ENCODE data around the gene BRCA1. TPM values are rescaled to one million over a fixed set of nuclear protein-coding genes. Genes with fewer than 3 reads are reported as not detected.
"Not testable (repeated sequence)": the region's sequence is repeated elsewhere in the genome, so short reads cannot be mapped to it uniquely, and the experiment has no call there.

Gene BRCA1
- total and polyA plus RNA-seq, 4 experiments from 2014 or later: 1.1 to 6.0 (median 3.0) TPM

DNA sequence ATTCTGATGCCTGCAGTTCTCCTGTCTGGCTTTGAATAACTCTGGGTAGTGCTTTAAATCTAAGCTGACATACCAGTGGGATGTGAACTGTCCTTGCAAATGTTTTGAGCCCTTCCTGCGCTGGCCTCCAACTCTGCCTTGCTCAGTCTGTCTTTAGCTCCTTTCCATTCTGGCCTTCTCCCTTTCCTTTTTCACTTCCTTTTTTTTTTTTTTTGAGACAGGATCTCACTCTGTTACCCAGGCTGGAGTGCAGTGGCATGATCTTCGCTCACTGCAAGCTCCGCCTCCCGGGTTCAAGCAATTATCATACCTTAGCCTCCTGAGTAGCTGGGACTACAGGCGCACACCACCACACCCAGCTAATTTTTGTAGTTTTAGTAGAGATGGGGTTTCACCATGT lies 8.3 kb upstream of the BRCA1 start:
- CTCF ChIA-PET (ENCODE audit: partially characterized antibody): interaction anchor here (1.6 kb wide), 1 partner anchor 201 kb away, joined by 3 read pairs; no protein-coding TSS in a partner anchor
- H3K27me3 Mint-ChIP-seq; H3K27ac ChIP-seq (ENCODE audit: low read depth, low read length); DNase-seq; H3K9me3 ChIP-seq (ENCODE audit: control insufficient read depth in 1 of 2, low read length in 2 of 2); H3K4me3 Mint-ChIP-seq; H3K4me1 ChIP-seq (ENCODE audit: insufficient read depth, low read length); H3K27me3 ChIP-seq (ENCODE audit: insufficient read depth, low read length); H3K9me3 Mint-ChIP-seq; H3K36me3 ChIP-seq (ENCODE audit: insufficient read depth, low read length); intact Hi-C loops (cut with micrococcal nuclease); H3K4me3 ChIP-seq (ENCODE audit: low read length in 2 of 2): not testable (repeated sequence)
- H3K36me3 Mint-ChIP-seq: peaks cover 15 to 28% of the 10 kb centered on the region in 2 donors
- POLR2A ChIA-PET (ENCODE audit: partially characterized antibody): interaction anchor here (0.7 kb wide), 1 partner anchor 9 kb away, joined by 4 read pairs; the partner anchor contains the start of gene BRCA1
- H3K4me1 Mint-ChIP-seq: peaks cover 3 to 15% (median 10%) of the 10 kb centered on the region in 4 donors
- H3K27ac Mint-ChIP-seq: peak overlapping the region in 1 of 7 donors; percentile 57

DNA sequence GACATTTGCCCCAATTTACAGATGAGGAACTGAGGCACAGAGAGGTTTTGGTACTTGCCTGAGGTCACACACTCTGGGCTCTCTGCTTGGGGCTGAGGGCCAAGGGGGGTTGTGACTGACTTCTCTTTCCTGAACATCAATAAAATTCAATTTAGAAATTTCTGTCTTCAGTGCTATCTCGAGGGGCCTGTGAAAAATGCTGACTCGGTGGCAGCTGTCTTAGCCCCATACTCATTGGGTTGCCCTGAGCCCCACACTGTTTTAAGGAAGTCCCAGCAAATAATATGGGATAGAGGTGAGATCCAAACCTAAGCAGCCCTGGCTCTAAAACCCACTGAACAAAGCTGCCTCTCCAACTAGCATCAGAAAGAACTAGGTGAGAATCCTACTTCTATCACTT lies 7.0 kb upstream of the BRCA1 start:
- peaks cover 6 to 23% (median 17%) of the 10 kb centered on the region in 4 donors for H3K4me1 Mint-ChIP-seq
- peaks cover 20 to 37% of the 10 kb centered on the region in 2 donors for H3K36me3 Mint-ChIP-seq
- Histone ChIP-seq H3K27me3 (ENCODE audit: insufficient read depth, low read length) (no peaks in the 10 kb centered on the region), H3K4me1 (ENCODE audit: insufficient read depth, low read length) (no peaks in the 10 kb centered on the region), H3K9me3 (ENCODE audit: control insufficient read depth in 1 of 2, low read length in 2 of 2) (no peaks in the 10 kb centered on the region), H3K4me3 (ENCODE audit: low read length in 2 of 2) (no peak overlapping the region), H3K27ac (ENCODE audit: low read depth, low read length) (no peak overlapping the region), H3K36me3 (ENCODE audit: insufficient read depth, low read length) (peaks cover 6% of the 10 kb centered on the region)
- H3K9me3 Mint-ChIP-seq: no peaks in the 10 kb centered on the region
- ChIA-PET POLR2A (ENCODE audit: partially characterized antibody) (no interaction called here), CTCF (ENCODE audit: partially characterized antibody) (interaction anchor here (1.6 kb wide), 1 partner anchor 202 kb away, joined by 3 read pairs; no protein-coding TSS in a partner anchor)
- H3K4me3 Mint-ChIP-seq: no peak overlapping the region
- DNase-seq: no peak
- no peak overlapping the region for H3K27ac Mint-ChIP-seq
- no peaks in the 10 kb centered on the region for H3K27me3 Mint-ChIP-seq
- intact Hi-C loops (cut with micrococcal nuclease): no loop called here

GRCh38 chr17:43129671-43130010 lies 4.5 kb upstream of the BRCA1 start:
- CTCF ChIA-PET (ENCODE audit: partially characterized antibody): interaction anchor here (0.8 kb wide), 1 partner anchor 123 kb away, joined by 3 read pairs; the partner anchor contains the start of gene IFI35
- Mint-ChIP-seq H3K9me3 (no peaks in the 10 kb centered on the region), H3K4me3 (no peak overlapping the region), H3K36me3 (peaks cover 16 to 43% of the 10 kb centered on the region in 2 donors), H3K4me1 (peaks cover 14 to 34% (median 25%) of the 10 kb centered on the region in 4 donors), H3K27ac (no peak overlapping the region), H3K27me3 (no peaks in the 10 kb centered on the region)
- POLR2A ChIA-PET (ENCODE audit: partially characterized antibody): no interaction called here
- Histone ChIP-seq H3K9me3 (ENCODE audit: control insufficient read depth in 1 of 2, low read length in 2 of 2) (no peaks in the 10 kb centered on the region), H3K4me3 (ENCODE audit: low read length in 2 of 2) (no peak overlapping the region), H3K36me3 (ENCODE audit: insufficient read depth, low read length) (peaks cover 6% of the 10 kb centered on the region), H3K27me3 (ENCODE audit: insufficient read depth, low read length) (no peaks in the 10 kb centered on the region), H3K27ac (ENCODE audit: low read depth, low read length) (no peak overlapping the region), H3K4me1 (ENCODE audit: insufficient read depth, low read length) (peaks cover 11% of the 10 kb centered on the region)
- intact Hi-C loops (cut with micrococcal nuclease): loop anchor here (5.0 kb wide), 2 partner anchors 83 to 353 kb away; partner anchors contain the start of genes DHX8 and TMEM106A
- DNase-seq: no peak

- H3K36me3 ChIP-seq (ENCODE audit: insufficient read depth, low read length); H3K27me3 Mint-ChIP-seq; DNase-seq; H3K4me3 ChIP-seq (ENCODE audit: low read length in 2 of 2); H3K27me3 ChIP-seq (ENCODE audit: insufficient read depth, low read length); CTCF ChIA-PET (ENCODE audit: partially characterized antibody); H3K27ac ChIP-seq (ENCODE audit: low read depth, low read length); H3K9me3 ChIP-seq (ENCODE audit: control insufficient read depth in 1 of 2, low read length in 2 of 2); H3K9me3 Mint-ChIP-seq: not testable (repeated sequence)
- H3K4me1 Mint-ChIP-seq: peaks cover 19 to 40% (median 30%) of the 10 kb centered on the region in 4 donors
- POLR2A ChIA-PET (ENCODE audit: partially characterized antibody): interaction anchor here (0.7 to 1.5 kb wide), 3 partner anchors 42 to 106 kb away, joined by 3 to 9 read pairs (median 5); partner anchors contain the start of genes NBR1 and VAT1
- intact Hi-C loops (cut with micrococcal nuclease): loop anchor here (5.0 kb wide), 2 partner anchors 85 to 355 kb away; partner anchors contain the start of genes DHX8 and TMEM106A
- H3K4me1 ChIP-seq (ENCODE audit: insufficient read depth, low read length): peaks cover 17% of the 10 kb centered on the region
- peak overlapping the region; percentile 42 to 80 (median 60) for H3K4me3 Mint-ChIP-seq
- peak overlapping the region in 6 of 7 donors; percentile 48 to 79 (median 74) for H3K27ac Mint-ChIP-seq
- peaks cover 6 to 32% of the 10 kb centered on the region in 2 donors for H3K36me3 Mint-ChIP-seq
Measured at GRCh38 chr17:43127333-43127876, 2.2 kb upstream of the BRCA1 start.

- ChIA-PET POLR2A (ENCODE audit: partially characterized antibody) (interaction anchor here (0.7 to 1.5 kb wide), 3 partner anchors 43 to 105 kb away, joined by 3 to 9 read pairs (median 5); partner anchors contain the start of genes NBR1 and VAT1), CTCF (ENCODE audit: partially characterized antibody) (no interaction called here)
- Mint-ChIP-seq H3K4me1 (peaks cover 19 to 40% (median 31%) of the 10 kb centered on the region in 4 donors), H3K27ac (peak overlapping the region in 4 of 7 donors; percentile 19 to 79 (median 76)), H3K27me3 (no peaks in the 10 kb centered on the region), H3K36me3 (peaks cover 6 to 29% of the 10 kb centered on the region in 2 donors), H3K4me3 (peak overlapping the region in 6 of 8 donors; percentile 42 to 80 (median 60)), H3K9me3 (no peaks in the 10 kb centered on the region)
- Histone ChIP-seq H3K9me3 (ENCODE audit: control insufficient read depth in 1 of 2, low read length in 2 of 2) (no peaks in the 10 kb centered on the region), H3K27ac (ENCODE audit: low read depth, low read length) (no peak overlapping the region), H3K27me3 (ENCODE audit: insufficient read depth, low read length) (no peaks in the 10 kb centered on the region), H3K4me1 (ENCODE audit: insufficient read depth, low read length) (peaks cover 17% of the 10 kb centered on the region), H3K4me3 (ENCODE audit: low read length in 2 of 2) (no peak overlapping the region), H3K36me3 (ENCODE audit: insufficient read depth, low read length) (no peaks in the 10 kb centered on the region)
- intact Hi-C loops (cut with micrococcal nuclease): loop anchor here (5.0 kb wide), 2 partner anchors 85 to 355 kb away; partner anchors contain the start of genes DHX8 and TMEM106A
- no peak for DNase-seq
Measured at GRCh38 chr17:43126911-43127290, 1.7 kb upstream of the BRCA1 start.

GRCh38 chr17:43125967-43126910 lies 1.1 kb upstream of the BRCA1 start:
- Histone ChIP-seq H3K9me3 (ENCODE audit: control insufficient read depth in 1 of 2, low read length in 2 of 2) (no peaks in the 10 kb centered on the region), H3K27ac (ENCODE audit: low read depth, low read length) (peak overlapping the region; percentile 72), H3K4me3 (ENCODE audit: low read length in 2 of 2) (peak overlapping the region; percentile 80 to 89), H3K4me1 (ENCODE audit: insufficient read depth, low read length) (peaks cover 17% of the 10 kb centered on the region), H3K27me3 (ENCODE audit: insufficient read depth, low read length) (no peaks in the 10 kb centered on the region), H3K36me3 (ENCODE audit: insufficient read depth, low read length) (no peaks in the 10 kb centered on the region)
- Mint-ChIP-seq H3K36me3 (peaks cover 6 to 29% of the 10 kb centered on the region in 2 donors), H3K9me3 (no peaks in the 10 kb centered on the region), H3K4me3 (peak overlapping the region; percentile 87 to 98 (median 96)), H3K27ac (peak overlapping the region; percentile 82 to 98 (median 96)), H3K4me1 (peaks cover 19 to 40% (median 31%) of the 10 kb centered on the region in 4 donors), H3K27me3 (no peaks in the 10 kb centered on the region)
- CTCF ChIA-PET (ENCODE audit: partially characterized antibody): no interaction called here
- POLR2A ChIA-PET (ENCODE audit: partially characterized antibody): interaction anchor here (0.7 to 1.5 kb wide), 3 partner anchors 43 to 104 kb away, joined by 3 to 9 read pairs (median 5); partner anchors contain the start of genes NBR1 and VAT1
- intact Hi-C loops (cut with micrococcal nuclease): loop anchor here (1.0 to 5.0 kb wide), 7 partner anchors 44 to 356 kb away; partner anchors contain the start of genes DHX8, PTGES3L, RPL27 and RUNDC1
- peak in 1 of 5 donors; percentile 2 for DNase-seq

Data from CD4-positive, alpha-beta memory T cell (primary cell).